Loucy (cell line): ENCODE measurements around the gene LMF1.

Experiments
- CTCF ChIP-seq: fragments of 200-600 bp; sonication (generic); conservative IDR thresholded peaks from 2 replicates; pipeline ENCODE4 v1.5.1; 2014; ENCODE audit warnings: mild to moderate bottlenecking, antibody characterized with exemption, low read length
- EZH2phosphoT487 ChIP-seq: fragments of 200-600 bp; IDR thresholded peaks from 2 replicates; pipeline ENCODE4 v1.6.1; 2018; ENCODE audit warnings: antibody characterized with exemption, mild to moderate bottlenecking, moderate library complexity, borderline replicate concordance

- TF ChIP-seq CTCF = no peak
- no peak for TF ChIP-seq EZH2phosphoT487
Measured at GRCh38 chr16:815861-816260, 154.9 kb downstream of the LMF1 start.
